Measurements from ENCODE around the gene RCAN2.

Gene RCAN2

DNA sequence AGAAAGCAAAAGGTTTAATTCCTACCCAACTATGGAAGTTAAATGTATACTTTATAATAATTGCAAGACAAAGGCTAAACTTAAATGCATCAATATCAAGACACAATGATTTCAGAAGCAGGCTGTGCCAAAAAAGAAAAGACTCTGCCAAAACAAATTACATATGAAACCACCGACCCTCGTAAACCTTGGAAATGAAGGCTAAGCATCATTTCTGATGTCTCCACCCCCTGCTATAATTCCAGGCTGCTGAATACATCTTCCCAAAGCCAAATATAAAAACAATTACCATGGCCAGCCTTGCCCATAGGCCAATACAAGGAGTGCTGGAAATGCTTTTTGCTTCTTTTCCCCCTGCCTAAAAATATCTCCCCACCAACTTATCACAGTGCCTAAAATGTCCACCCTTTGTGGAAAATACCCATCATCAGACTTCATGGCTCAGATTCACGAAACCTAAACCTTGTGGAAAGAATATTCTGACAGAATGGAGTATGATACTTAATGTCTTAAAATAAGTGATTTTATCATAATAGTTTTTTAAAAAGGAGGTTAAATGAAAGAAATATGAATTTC lies 37.4 kb downstream of the RCAN2 start:
- no peak overlapping the region for H3K4me3 ChIP-seq (ENCODE audit: low read depth, low read length)
- TF ChIP-seq CTCF (IDR thresholded peaks at IDR 0.05; ENCODE audit: low read depth, low read length), result no peak

GRCh38 chr6:46453216-46453615 lies 38.0 kb downstream of the RCAN2 start:
- H3K4me3 ChIP-seq (ENCODE audit: low read depth, low read length), result no peak overlapping the region

DNA sequence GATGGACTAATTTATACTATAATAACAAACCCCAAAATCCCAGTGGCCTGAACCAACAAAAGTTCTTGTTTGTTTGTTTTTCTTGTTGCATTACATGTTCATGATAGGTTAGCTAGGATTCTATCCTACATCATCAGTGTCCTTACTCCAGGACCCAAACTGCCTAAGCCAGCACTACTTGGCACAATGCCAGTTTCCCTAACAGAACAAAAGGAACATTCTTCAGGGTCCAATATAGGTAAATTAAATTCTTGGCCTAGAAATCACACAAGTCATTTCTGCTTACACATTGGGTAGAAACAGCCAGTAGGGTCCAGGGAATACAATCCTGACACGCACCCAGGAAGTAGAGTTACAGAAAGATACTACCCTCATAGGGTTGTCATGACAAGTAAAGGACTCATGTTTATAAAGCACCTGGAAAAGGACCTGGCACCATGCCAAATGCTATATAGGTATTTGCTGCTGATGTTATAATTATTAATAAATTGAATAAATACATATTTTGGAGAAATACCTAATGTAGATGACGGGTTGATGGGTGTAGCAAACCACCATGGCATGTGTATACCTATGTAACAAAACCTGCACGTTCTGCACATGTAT lies 38.8 kb downstream of the RCAN2 start:
- TF ChIP-seq CTCF (IDR thresholded peaks at IDR 0.05; ENCODE audit: low read depth, low read length), result no peak
- no peak overlapping the region for H3K4me3 ChIP-seq (ENCODE audit: low read depth, low read length)

More at GRCh38 chr6:46453216-46453615, 38.0 kb downstream of the RCAN2 start:
- TF ChIP-seq CTCF (IDR thresholded peaks at IDR 0.05; ENCODE audit: low read depth, low read length), result no peak

DNA sequence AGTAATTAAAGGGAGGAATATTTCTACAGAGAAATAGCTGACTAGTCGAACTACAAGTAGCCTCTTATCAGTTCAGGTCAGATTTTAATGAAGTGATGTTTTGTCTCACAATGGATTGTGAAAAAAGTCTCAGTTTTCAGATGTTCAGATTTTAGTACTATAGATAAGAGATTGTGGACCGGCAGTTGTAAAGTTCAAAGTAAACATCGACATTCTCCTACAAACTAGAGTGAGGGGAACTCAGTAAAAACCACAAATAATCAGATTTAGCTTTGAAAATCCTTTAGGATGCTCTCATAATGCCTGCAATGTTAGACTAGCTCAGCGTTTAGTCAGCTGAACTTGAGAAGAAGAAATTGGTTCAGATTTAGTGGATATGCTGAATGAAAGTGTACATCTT lies 39.9 kb downstream of the RCAN2 start:
- H3K4me3 ChIP-seq (ENCODE audit: low read depth, low read length), result no peak overlapping the region
- TF ChIP-seq CTCF (IDR thresholded peaks at IDR 0.05; ENCODE audit: low read depth, low read length), result no peak

DNA sequence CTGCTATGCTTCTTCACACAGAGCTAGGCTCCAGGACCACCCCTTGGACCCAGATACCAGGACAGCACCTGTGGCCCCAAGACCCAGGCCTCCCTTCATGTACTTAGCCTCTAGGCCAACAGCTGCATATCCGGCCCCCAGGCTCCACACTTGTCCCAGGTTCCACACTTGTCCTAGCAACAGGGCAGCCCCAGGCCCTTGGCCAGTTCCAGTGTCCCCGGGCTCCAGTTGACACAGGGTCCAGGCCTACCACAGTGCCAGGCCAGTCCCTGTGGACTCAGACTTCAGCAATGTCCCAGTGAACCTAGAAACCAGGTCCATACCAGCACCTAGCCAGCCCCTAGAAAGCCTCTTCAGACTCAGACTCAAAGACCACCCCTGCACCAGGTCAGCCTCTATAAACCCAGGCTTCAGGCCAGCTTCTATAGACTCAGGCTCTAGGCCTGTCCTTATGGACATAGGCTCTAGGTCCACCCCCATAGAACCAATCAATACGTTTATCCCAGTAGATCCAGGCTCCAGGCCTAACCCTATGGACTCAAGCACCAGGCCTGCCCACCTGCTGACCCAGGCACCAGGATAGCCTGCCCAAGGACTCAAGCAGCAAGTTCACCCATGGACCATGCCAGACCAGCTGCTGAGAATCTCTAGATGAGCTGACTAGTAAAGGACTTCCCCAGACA lies 46.3 kb downstream of the RCAN2 start:
- H3K4me3 ChIP-seq (ENCODE audit: low read depth, low read length), result no peak overlapping the region
- no peak for TF ChIP-seq CTCF (IDR thresholded peaks at IDR 0.05; ENCODE audit: low read depth, low read length)

- no peak overlapping the region for H3K4me3 ChIP-seq (ENCODE audit: low read depth, low read length)
- TF ChIP-seq CTCF (IDR thresholded peaks at IDR 0.05; ENCODE audit: low read depth, low read length), result no peak
These were observed 47.6 kb downstream of the RCAN2 start for GRCh38 chr6:46443623-46444022.

DNA sequence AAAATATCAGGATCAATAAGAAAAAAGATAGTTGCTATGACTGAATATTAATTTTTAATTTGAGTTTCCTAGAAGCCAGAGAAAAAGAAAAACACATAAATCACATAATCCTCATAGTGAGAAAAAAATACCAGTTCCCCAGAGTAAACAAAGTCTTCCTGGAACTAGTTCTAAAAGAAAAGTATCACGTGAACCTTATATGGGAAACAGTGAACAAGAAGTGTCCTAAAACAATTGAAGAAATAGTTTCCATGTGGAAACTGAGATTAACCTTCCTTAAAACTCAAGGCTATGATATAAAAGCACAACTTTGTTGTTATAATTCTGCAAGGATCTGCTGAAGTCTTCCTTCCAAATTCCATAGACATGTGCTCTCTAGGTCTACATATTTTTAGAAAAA lies 50.6 kb downstream of the RCAN2 start:
- no peak overlapping the region for H3K4me3 ChIP-seq (ENCODE audit: low read depth, low read length)
- no peak for TF ChIP-seq CTCF (IDR thresholded peaks at IDR 0.05; ENCODE audit: low read depth, low read length)
